Stimulated activated CD8-positive, alpha-beta memory T cell treated with anti-CD3 and anti-CD28 coated beads, Interleukin-7, amount 100 ng/mL, for 4 hours (primary cell): ENCODE data around the gene ODF4.
"Not testable (repeated sequence)": the region's sequence is repeated elsewhere in the genome, so short reads cannot be mapped to it uniquely, and the experiment has no call there.

Source experiments
- DNase-seq, 2 donors: peaks; one replicate each; pipeline ENCODE4 v3.0.0-alpha.2; 2020; ENCODE audit warnings: low read depth in 2 of 2

The ODF4 gene

GRCh38 chr17:8393470-8394231 lies 54.0 kb downstream of the ODF4 start:
- no peak for DNase-seq

GRCh38 chr17:8394497-8394896 lies 54.9 kb downstream of the ODF4 start:
- DNase-seq = not testable (repeated sequence)
